GM12878 (cell line): Measurements from ENCODE around the gene GRK5. TPM values are rescaled to one million over a fixed set of nuclear protein-coding genes. Genes with fewer than 3 reads are reported as not detected.

ENCODE experiments used
- ATAC-seq: fragments of 200-7000 bp; cut with Tn5 transposase; 3 replicates; pipeline ENCODE4 v1.9.1; 2020; ENCODE audit warnings: mild to moderate bottlenecking, moderate library complexity
- BruUV-seq: library from RNA; stranded (reverse); fragments of 400-500 nt; replicated peaks from 2 replicates; lab custom pipeline; 2021; lab: Mats Ljungman, UMichigan
- CTCF ChIA-PET: fragments of 300-600 bp; sonication (Branson Sonifier 250); formaldehyde crosslinking; extraction: SDS; loops from one replicate; lab custom pipeline; 2021; ENCODE audit warnings: inconsistent platforms; lab: Yijun Ruan, JAX
- POLR2A ChIA-PET: fragments of 350-600 bp; formaldehyde crosslinking; extraction: SDS; loops from one replicate; lab custom pipeline; 2021; ENCODE audit warnings: inconsistent platforms; lab: Charles Lee
- RAD21 ChIA-PET: fragments of 300-600 bp; sonication (Branson Sonifier 250); formaldehyde crosslinking; loops from one replicate; lab custom pipeline; 2023; ENCODE audit warnings: antibody characterized with exemption; ENCODE audit not compliant: unreplicated experiment; lab: Charles Lee
- SMC1A ChIA-PET: fragments of 300-600 bp; sonication (Branson Sonifier 250); formaldehyde crosslinking; loops from one replicate; lab custom pipeline; 2023; ENCODE audit not compliant: unreplicated experiment, uncharacterized antibody; lab: Charles Lee
- DNase-seq: peaks from one replicate; pipeline ENCODE4 v3.0.0-alpha.2; 2011; ENCODE audit warnings: low read depth, low spot score
- FAIRE-seq: peaks from 3 replicates; lab custom pipeline; 2011; peaks lifted over from hg19 to GRCh38; lab: Jason Lieb, UNC
- H2AFZ ChIP-seq: 2 replicates; pipeline ENCODE4 v1.6.0; 2011; ENCODE audit warnings: low read depth, low read length, control low read depth; ENCODE audit not compliant: control insufficient read depth
- H3K27ac ChIP-seq: 2 replicates; pipeline ENCODE4 v1.5.1; 2011; ENCODE audit warnings: control low read depth; ENCODE audit not compliant: control insufficient read depth, insufficient read depth
- H3K27me3 ChIP-seq, 2 experiments: replicated peaks in 1 of 2; 2 replicates each; pipeline versions ENCODE4 v1.6.0 to v1.6.1; 2011; ENCODE audit warnings: low read length in 1 of 2; ENCODE audit not compliant: control insufficient read depth in 2 of 2, insufficient read depth in 2 of 2
- H3K36me3 ChIP-seq, 2 experiments: 2 replicates each; pipeline ENCODE4 v1.5.1; 2011; ENCODE audit warnings: low read length in 1 of 2; ENCODE audit not compliant: control insufficient read depth in 2 of 2, insufficient read depth in 2 of 2
- H3K4me1 ChIP-seq: 2 replicates; pipeline ENCODE4 v1.6.1; 2011; ENCODE audit warnings: mild to moderate bottlenecking, low read length, moderate library complexity, mixed read lengths; ENCODE audit not compliant: control insufficient read depth, insufficient read depth
- H3K4me2 ChIP-seq: 2 replicates; pipeline ENCODE4 v1.6.0; 2011; ENCODE audit warnings: control low read depth; ENCODE audit not compliant: control insufficient read depth, insufficient read depth
- H3K4me3 ChIP-seq: fragments of 200-600 bp; sonication (generic); 2 replicates; pipeline ENCODE4 v1.5.1; 2016
- H3K79me2 ChIP-seq: 2 replicates; pipeline ENCODE4 v1.6.0; 2011; ENCODE audit warnings: low read length; ENCODE audit not compliant: control insufficient read depth, insufficient read depth
- H3K9ac ChIP-seq: 2 replicates; pipeline ENCODE4 v1.8.0; 2011; ENCODE audit warnings: low read length, control low read depth, mixed read lengths; ENCODE audit not compliant: control insufficient read depth, insufficient read depth
- H3K9me3 ChIP-seq: replicated peaks from 3 replicates; pipeline ENCODE4 v1.5.1; 2011; ENCODE audit warnings: mild to moderate bottlenecking, low read length; ENCODE audit not compliant: control insufficient read depth, insufficient read depth
- H4K20me1 ChIP-seq: 2 replicates; pipeline ENCODE4 v1.6.0; 2011; ENCODE audit not compliant: control insufficient read depth, insufficient read depth
- BCL11A ChIP-seq: IDR thresholded peaks from 2 replicates; pipeline ENCODE4 v1.6.1; 2011; ENCODE audit warnings: low read depth, low read length
- BCL3 ChIP-seq: IDR thresholded peaks from 2 replicates; pipeline ENCODE4 v1.6.1; 2011; ENCODE audit warnings: borderline replicate concordance, low read depth, mild to moderate bottlenecking, moderate library complexity, low read length; ENCODE audit not compliant: insufficient read depth, poor library complexity, severe bottlenecking
- CREM ChIP-seq: IDR thresholded peaks from 2 replicates; pipeline ENCODE4 v1.6.1; 2014; ENCODE audit warnings: antibody characterized with exemption, low read depth
- DPF2 ChIP-seq: fragments of 450-650 bp; IDR thresholded peaks from 2 replicates; pipeline ENCODE4 v1.6.1; 2017; ENCODE audit warnings: mild to moderate bottlenecking
- E4F1 ChIP-seq: fragments of 450-650 bp; IDR thresholded peaks from 2 replicates; pipeline ENCODE4 v1.6.1; 2018; ENCODE audit warnings: borderline replicate concordance, mild to moderate bottlenecking; ENCODE audit not compliant: partially characterized antibody
- FOXM1 ChIP-seq: IDR thresholded peaks from 2 replicates; pipeline ENCODE4 v1.6.1; 2012; ENCODE audit warnings: low read depth, mild to moderate bottlenecking, inconsistent platforms, low read length, moderate library complexity
- HDGF ChIP-seq: fragments of 450-650 bp; IDR thresholded peaks from 2 replicates; pipeline ENCODE4 v1.6.1; 2016; ENCODE audit warnings: antibody characterized with exemption
- LARP7 ChIP-seq: fragments of 450-650 bp; IDR thresholded peaks from 2 replicates; pipeline ENCODE4 v1.6.1; 2017; ENCODE audit warnings: mild to moderate bottlenecking
- MAX ChIP-seq: IDR thresholded peaks from 2 replicates; pipeline ENCODE4 v1.6.1; 2012; ENCODE audit warnings: low read depth, low read length, improper control_type of control experiment
- NFYB ChIP-seq: IDR thresholded peaks from 2 replicates; pipeline ENCODE4 v1.6.1; 2011; ENCODE audit warnings: low read depth, mild to moderate bottlenecking, low read length, improper control_type of control experiment, moderate library complexity; ENCODE audit not compliant: insufficient read depth
- PAX8 ChIP-seq: fragments of 450-650 bp; IDR thresholded peaks from 2 replicates; pipeline ENCODE4 v1.6.1; 2017; ENCODE audit warnings: mild to moderate bottlenecking, moderate library complexity
- RBBP5 ChIP-seq: fragments of 200-600 bp; sonication (generic); conservative IDR thresholded peaks from 2 replicates; pipeline ENCODE4 v1.6.1; 2016
- RUNX3 ChIP-seq: IDR thresholded peaks from 2 replicates; pipeline ENCODE4 v1.6.1; 2012; ENCODE audit warnings: low read length, inconsistent platforms
- SMC3 ChIP-seq: IDR thresholded peaks from 2 replicates; pipeline ENCODE4 v1.6.1; 2011; ENCODE audit warnings: low read length, improper control_type of control experiment, borderline replicate concordance
- SRF ChIP-seq, 2 experiments: IDR thresholded peaks; 2 replicates each; pipeline ENCODE4 v1.6.1; 2011; ENCODE audit warnings: low read depth in 2 of 2, low read length in 2 of 2, mild to moderate bottlenecking in 1 of 2, moderate library complexity in 1 of 2
- TAF1 ChIP-seq: IDR thresholded peaks from 2 replicates; pipeline ENCODE4 v1.6.1; 2011; ENCODE audit warnings: mild to moderate bottlenecking, low read depth, low read length, borderline replicate concordance
- YY1 ChIP-seq: IDR thresholded peaks from 2 replicates; pipeline ENCODE4 v1.6.1; 2011; ENCODE audit warnings: low read depth, mild to moderate bottlenecking, low read length
- ZNF24 ChIP-seq: fragments of 450-650 bp; IDR thresholded peaks from 2 replicates; pipeline ENCODE4 v1.6.1; 2017; ENCODE audit warnings: antibody characterized with exemption, mild to moderate bottlenecking
- WGBS: methylation state at CpG from one replicate; pipeline ENCODE4 v1.1.6; 2016; ENCODE audit warnings: low lambda C conversion rate; ENCODE audit not compliant: insufficient replicate concordance, insufficient coverage; ENCODE audit errors: missing lambda C conversion rate; 5-methylcytosine and 5-hydroxymethylcytosine counted together
- in situ Hi-C: fragments of 300-500 bp; cut with MboI; formaldehyde crosslinking; loops from 9 replicates; pipeline ENCODE4 v1.14.3; 2018; ENCODE audit warnings: mixed read lengths
- intact Hi-C: fragments of 100-400 bp; cut with micrococcal nuclease; formaldehyde crosslinking; loops from one replicate; pipeline ENCODE4 v1.14.2; 2022; ENCODE audit not compliant: unreplicated experiment
- polyA plus RNA-seq, 11 experiments: library from polyadenylated mRNA; depleted of rRNA in 4 of 11; unstranded in 6 of 11; stranded (reverse) in 5 of 11; fragments of >200 nt; fragmentation: Nextera tagmentation in 4 of 11; fragmentation: Illumina TruSeq in 1 of 11; extraction: Ambion mirVana in 4 of 11; extraction: Trizol in 1 of 11; gene quantifications; 1 replicate in 1 of 11; 2 replicates in 10 of 11; pipeline versions ENCODE4 v1.2.1 to v1.2.3, GENCODE V29; 2011 to 2016; ENCODE audit warnings: inconsistent platforms in 2 of 11, missing spikeins in 2 of 11, low read depth in 1 of 11
- total RNA-seq, 4 experiments: library from RNA; depleted of rRNA in 3 of 4; stranded (reverse); fragments of >200 nt in 3 of 4; fragmentation: Illumina TruSeq in 1 of 4; extraction: Trizol in 1 of 4; gene quantifications; 2 replicates each; pipeline versions ENCODE4 v1.2.1 to v1.2.3, GENCODE V29; 2013 to 2021

Gene GRK5
- total and polyA plus RNA-seq, 10 of the 15 experiments (the other 5 are each of a cell fraction or from before 2014, with no cell fraction given): 0.11 to 22.1 (median 10.0) TPM

- TF ChIP-seq MAX (no peak), HDGF (no peak), BCL3 (no peak), NFYB (no peak), FOXM1 (no peak), RBBP5 (no peak)
Observed at GRCh38 chr10:119404719-119405519, 197.5 kb downstream of the GRK5 start (continued).

- peaks cover 2 to 6% of the 10 kb centered on the region in 2 experiments; a peak in 3 of 4 replicates for H3K36me3 ChIP-seq
- BruUV-seq: no TSS peak
- no peaks in the 10 kb centered on the region for H3K79me2 ChIP-seq
- POLR2A ChIA-PET: no interaction called here
- no peak overlapping the region for H3K9ac ChIP-seq
- no peak overlapping the region for H3K4me3 ChIP-seq
- no peak for DNase-seq
- H3K27me3 ChIP-seq: no peaks in the 10 kb centered on the region
- 87% methylated on average over 8 of the region's 8 CpGs for WGBS
- peaks cover 7% of the 10 kb centered on the region; the same call in 1 of the 2 replicates for H3K4me1 ChIP-seq
- SMC1A ChIA-PET: no interaction called here
- CTCF ChIA-PET: interaction anchor here (0.9 kb wide), 1 partner anchor 202 kb away, joined by 3 read pairs; no protein-coding TSS in a partner anchor
- no peaks in the 10 kb centered on the region for H4K20me1 ChIP-seq
- no peak for ATAC-seq
- intact Hi-C loops: no loop called here
- RAD21 ChIA-PET: no interaction called here
- H3K27ac ChIP-seq: no peak overlapping the region
- H3K4me2 ChIP-seq: no peak overlapping the region
- no peak overlapping the region for H2AFZ ChIP-seq
- FAIRE-seq: no peak
- in situ Hi-C loops: no loop called here
- H3K9me3 ChIP-seq: no peaks in the 10 kb centered on the region
- no peak for TF ChIP-seq BCL11A
- no peak for TF ChIP-seq ZNF24
- TF ChIP-seq LARP7: no peak
- no peak for TF ChIP-seq YY1
- TF ChIP-seq PAX8: no peak
- TF ChIP-seq E4F1: no peak
- no peak for TF ChIP-seq CREM
- TF ChIP-seq SMC3: no peak
- no peak for TF ChIP-seq TAF1
- no peak for TF ChIP-seq DPF2
- TF ChIP-seq RUNX3: no peak
- TF ChIP-seq SRF (IDR thresholded peaks at IDR 0.05; ENCODE audit: low read depth in 2 of 2, low read length in 2 of 2): no peak
Observed at GRCh38 chr10:119405520-119405807, 198.1 kb downstream of the GRK5 start.
